Hematopoietic multipotent progenitor cell treated with erythropoietin and hydrocortisone succinate and interleukin-3 and kit ligand, for 17 days (in vitro differentiated cells): ENCODE data around the gene FAM221B.
A peak's percentile ranks its signal among the peaks of the same experiment; 100 is the strongest.

ENCODE experiments used
- DNase-seq: peaks from one replicate; pipeline ENCODE4 v3.0.0-alpha.2; 2015; ENCODE audit warnings: low spot score

The FAM221B gene, protein sequence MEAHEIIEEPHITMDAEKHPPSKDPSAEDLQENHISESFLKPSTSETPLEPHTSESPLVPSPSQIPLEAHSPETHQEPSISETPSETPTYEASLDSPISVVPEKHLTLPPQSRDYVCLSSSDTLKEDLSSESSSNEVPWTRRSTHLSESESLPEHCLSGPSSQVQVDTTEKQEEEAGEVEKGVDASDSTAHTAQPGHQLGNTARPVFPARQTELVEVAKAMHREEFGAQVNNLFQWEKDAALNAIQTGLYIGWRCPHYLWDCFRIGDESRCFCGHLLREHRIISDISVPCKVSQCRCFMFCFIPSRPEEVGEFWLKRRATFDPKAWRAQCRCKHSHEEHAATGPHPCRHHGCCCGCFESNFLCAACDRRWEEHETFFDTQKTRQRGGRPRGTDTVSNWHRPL

DNA sequence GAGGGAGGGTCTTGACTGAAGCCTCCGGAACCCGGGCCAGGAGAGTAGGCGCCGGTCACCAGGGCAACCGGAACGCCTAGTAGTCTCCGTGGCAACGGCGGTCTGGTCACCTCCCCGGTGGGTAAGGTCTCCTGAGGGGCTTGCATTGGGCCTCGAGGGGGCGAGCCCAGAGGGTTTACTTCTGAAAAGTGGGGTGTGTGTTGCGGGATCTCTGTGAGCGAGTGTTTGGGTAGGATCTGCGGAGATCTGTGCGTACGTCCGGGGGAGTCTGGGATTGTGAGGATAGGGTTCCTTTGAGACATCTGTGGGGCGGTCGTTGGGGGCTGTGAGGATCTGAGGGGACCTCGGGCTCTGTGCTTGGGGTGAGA, at the start of gene FAM221B:
Gene FAM221B, minus strand, starts transcription at position 17 of the 368 bp plus-strand sequence. CDS start 2,571 bp downstream, outside the sequence.
- no peak for DNase-seq

DNA sequence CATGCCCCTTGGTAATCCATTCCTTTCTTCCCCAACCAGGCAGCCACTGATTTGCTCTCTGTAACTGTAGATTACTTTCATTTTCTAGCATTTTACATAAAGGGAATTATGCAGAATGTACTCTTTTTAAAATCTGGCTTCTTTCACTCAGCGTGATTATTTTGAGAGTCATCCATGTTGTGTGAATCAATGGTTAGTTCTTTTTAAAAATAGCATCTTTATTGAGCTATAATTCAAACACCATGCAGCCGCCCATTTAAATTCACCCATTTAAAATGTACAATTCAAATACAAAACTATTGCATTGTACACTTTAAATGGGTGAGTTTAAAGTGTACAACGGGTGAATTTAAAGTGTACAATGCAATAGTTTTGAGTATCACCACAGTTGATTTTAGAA, 44.0 kb upstream of the FAM221B start:
- no peak for DNase-seq

DNA sequence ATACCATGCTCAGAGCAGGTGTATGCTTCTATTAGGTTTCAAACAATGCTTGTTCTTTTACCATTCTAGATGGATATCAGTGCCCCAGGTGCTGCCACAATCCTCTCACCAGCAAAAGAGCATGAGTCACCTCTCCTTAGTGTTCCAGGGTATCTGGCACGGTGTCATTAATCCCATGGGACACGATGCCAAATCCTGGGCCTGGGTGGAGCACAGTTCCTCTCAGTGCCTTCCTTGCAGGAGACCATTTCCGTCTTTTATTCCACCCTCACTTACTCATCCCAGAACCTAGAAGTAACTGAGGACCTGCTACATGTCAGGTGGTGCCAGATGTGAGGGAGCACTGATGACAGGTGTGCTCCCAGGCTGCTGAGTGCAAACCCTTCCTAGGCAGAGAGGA, 43.0 kb upstream of the FAM221B start:
- DNase-seq: no peak

DNA sequence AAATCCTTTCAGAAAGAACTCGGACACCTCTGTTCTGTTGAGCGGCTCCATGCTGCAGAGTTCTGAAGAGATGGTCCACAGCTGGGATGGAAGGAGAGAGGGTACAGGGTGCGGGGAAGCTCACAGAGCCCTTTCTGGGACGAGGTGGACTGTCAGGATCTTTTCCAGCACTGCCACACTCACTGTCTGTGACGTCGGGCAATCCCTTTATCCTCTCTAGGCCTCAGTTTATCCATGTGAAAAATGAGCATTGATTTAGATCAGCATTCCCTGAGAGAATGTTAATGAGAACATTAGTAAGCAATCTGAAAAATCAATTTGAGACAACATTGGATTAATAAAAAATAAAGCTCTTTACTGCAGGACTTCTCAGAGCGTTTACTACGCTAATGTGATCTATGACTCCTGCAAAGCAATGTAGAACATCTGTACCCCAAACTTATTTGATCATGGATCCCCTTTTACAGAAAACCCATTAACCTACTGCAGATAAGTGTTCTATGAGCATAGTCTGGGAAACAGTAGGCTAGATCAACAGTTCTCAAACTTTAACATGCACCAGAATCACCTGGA, 41.9 kb upstream of the FAM221B start, which contains the start of gene OR13J1:
Gene OR13J1, minus strand, starts transcription at position 51 of the 573 bp plus-strand sequence. Its CDS starts 0 bp downstream, at position 51.
- no peak for DNase-seq

DNA sequence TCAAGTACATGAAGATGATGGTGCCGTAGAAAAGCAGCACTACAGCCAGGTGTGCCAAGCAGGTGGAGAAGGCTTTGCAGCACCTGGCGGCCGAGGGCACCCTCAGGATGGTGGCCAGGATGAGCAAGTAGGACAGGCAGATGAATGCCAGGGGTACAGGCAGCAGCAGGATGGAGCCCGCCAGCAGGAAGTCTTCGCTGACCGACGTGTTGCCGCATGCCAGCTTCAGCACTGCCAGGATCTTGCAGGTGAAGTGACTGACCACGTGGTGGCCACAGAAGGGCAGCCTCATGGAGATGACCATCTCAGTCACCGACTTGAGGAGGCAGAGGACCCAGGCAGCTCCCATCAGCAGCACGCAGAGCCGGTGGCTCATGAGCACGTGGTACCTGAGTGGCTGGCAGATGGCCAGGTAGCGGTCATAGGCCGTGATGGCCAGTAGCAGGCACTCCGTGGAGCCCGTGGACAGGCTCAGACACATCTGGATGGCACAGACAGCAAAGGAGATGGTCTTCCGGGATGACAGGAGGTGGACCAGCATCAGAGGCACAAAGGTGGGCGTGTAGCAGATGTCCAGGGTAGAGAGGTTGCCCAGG, 41.2 kb upstream of the FAM221B start:
- no peak for DNase-seq

DNA sequence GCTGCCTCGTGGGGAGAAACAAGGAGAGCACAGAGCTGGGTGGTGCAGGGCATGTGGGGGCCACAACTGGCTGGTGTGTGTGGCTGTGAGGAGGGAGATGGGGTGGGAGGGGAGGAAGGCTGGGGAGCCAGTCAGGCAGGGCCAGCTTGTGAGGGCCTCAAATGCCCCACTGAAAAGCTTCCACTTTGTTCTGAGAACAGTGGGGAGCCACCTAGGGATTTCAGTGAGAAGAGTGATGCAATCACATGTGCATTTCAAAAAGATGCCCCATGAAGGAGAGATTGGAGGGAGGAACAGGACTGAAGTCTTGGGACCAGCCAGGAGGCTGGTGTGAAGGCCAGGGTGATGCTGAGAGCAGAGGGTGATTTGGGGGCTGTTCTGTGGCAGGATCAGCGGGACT, 40.4 kb upstream of the FAM221B start:
- DNase-seq: no peak

DNA sequence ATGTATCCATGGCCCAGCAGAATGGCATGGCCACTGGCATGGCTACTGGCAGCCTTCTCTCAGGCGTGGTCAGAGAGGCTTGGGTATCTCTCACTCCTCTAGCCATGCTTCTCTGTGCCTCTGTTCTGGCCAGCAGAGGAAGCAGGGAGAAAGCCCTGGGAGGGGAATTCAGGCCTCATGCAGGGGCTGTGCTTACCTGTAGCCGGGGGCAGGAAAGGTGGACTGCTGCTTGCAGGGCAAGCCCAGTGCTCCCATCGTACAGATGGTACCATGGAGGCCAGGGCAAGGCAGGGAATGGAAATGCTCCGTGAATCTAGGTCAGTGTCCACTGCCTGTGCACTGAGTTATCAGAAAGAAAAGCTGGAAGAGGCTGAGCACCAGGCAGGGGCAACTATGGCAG, 39.0 kb upstream of the FAM221B start:
- no peak for DNase-seq

DNA sequence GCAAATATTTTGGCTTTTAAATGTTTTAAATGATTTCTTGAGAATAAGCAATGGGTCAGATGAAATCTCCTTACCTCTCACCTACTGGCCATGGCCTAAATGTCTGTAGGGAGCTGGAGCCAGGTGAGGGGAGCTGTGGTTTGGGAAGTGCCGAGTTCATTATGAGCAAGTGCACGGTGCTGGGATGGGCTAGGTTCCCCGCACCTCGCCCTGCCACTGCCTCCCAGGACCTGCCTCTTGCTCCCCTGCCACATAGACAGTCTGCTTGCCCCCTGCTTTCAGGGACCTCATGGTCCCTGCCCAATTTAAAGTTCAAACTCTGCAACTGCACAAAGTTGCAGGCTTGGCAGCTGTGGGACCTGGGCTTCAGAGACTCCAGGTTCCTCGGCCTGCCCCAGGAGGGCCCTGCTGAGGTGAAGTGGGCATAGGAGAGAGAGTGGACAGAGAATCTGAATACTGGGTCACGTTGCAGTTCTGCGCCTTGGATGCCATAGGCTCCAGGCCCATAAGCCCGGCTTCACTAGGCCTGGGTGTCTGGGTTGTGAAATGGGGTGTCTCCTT, 36.2 kb upstream of the FAM221B start:
- DNase-seq: no peak

DNA sequence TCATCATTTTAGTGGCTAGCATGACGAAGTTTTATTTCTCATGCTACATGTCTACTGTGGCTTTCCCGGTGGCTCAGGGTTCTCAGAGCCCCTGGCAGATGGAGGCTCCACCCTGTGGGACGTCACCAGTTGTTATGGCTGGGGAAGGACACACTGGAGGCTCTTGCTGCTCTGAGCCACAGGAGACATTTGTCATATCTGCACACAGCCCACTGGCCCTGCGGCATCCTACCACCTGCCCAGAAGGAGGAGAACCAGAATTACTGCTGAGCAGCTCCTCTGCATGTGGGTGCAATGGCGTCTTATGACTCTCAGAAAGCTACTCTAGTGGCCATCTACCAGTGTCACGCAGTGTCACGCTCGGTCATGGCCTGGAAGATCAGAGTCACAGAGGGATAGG, 35.1 kb upstream of the FAM221B start:
- no peak for DNase-seq

DNA sequence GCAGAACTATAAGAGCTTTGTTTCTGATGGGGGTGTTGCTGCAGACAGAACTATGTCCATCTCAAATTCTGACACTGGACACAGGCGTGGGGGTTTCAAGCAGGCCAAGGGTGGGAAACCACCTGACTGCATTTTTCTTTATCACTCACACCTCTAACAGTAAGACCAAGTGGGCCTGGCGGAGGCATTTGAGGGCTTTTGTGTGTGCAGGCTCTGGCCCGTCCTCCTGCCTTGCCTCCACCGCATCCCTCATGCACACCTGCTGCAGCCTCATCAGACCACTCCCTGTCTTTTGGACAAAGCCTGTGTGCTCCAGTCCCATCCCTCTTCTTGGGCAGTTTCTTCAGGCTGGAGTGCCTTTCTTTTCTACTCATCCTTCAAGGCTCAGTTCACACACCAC, 33.8 kb upstream of the FAM221B start:
- DNase-seq: no peak

DNA sequence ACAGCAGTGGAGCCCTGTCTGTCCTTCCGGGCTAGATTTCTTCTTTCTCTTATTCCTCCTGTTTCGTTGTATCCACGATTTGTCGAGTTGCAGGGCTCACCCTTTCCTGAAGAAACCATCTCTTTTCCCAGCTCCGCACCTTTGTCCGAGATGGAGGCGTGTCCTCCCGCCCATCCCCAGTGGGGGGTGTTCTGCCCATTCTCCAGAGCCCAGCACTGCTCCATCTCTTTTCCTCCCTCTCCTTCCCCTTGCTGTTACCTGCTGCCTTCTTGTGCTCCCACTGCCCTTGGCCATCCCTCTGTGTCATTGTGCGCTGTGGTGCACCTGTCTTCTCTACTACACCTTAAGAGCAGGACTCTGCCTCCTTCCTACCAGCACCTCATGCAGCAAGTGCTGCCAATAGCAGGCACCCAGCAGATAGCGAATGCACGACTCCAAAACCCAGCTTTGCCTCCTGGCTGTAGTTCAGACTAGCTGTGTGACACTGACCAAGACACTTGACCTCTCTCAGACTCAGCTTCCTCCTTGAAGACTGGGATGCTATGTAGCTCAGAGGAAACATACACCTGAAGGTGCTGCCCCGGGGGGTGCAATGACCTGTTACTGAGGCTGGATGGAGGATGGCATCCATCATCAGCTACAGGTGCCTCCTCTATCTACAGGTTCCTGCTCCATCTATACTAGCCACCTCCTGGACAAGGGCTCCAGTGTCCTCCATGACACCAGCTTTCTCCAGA, 32.8 kb upstream of the FAM221B start:
- DNase-seq: no peak

DNA sequence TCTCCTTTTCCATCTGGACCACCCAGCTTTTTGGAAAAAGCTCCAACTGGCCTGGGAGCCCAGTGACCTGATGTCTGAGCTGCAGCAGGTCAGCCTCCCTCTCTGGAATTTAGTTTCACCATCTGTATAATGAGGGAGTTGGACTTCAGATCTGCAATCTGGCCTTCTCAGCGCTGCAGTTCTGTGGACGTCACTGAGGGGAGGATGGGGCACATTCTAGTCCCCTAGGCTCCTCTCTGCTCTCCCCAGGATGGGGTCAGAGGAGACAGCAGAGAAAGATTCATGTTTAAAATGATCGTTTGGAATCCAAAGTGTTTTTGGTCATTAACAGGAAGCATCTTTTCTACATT, 31.4 kb upstream of the FAM221B start:
- no peak for DNase-seq

DNA sequence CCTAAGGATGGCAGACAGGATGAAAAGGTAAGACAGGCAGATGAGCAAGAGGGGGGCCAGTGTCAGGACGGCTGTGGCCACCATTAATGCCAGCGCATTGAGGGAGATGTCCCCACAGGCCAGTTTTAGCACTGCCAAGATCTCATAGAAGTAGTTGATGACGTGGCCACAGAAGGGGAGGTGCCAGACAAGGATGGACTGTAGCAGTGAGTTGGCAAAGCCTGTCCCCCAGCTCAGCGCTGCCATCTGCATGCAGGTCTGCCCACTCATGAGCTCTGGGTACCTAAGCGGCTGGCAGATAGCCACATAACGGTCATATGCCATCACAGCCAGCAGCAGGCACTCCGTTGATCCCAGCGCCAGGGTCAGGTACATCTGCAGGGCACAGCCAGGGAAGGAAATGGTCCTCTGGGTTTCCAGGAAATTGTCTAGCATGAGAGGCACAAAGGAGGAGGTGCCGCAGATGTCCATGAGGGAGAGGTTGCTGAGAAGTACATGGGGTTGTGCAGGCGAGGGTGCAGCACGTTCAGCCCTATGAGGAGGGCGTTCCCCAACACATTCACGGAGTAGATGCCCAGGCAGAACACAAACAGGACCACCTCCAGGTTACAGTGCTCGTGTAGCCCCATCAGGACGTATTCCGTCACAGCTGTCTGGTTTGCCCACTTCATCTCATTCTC, 30.9 kb upstream of the FAM221B start:
- DNase-seq: peak; percentile 37

DNA sequence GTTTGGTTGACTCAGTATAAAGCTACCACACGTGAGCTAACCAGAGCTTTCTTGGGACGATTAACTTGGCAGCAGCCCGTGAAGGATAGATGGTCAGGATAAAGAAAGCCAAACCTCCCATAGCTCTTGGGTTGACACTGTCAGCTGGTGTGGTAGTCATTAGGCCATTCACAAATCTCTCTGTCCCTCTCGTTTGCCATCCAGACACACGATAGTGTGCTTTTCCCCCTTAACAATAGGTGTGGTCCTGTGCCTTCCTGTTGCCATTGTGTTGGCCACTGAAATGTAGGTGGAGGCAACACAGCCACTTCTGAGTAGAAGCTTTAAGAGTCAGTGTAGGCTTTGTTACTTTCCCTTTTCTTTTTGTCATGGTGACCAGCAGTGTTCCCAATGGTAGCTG, 29.9 kb upstream of the FAM221B start:
- no peak for DNase-seq

DNA sequence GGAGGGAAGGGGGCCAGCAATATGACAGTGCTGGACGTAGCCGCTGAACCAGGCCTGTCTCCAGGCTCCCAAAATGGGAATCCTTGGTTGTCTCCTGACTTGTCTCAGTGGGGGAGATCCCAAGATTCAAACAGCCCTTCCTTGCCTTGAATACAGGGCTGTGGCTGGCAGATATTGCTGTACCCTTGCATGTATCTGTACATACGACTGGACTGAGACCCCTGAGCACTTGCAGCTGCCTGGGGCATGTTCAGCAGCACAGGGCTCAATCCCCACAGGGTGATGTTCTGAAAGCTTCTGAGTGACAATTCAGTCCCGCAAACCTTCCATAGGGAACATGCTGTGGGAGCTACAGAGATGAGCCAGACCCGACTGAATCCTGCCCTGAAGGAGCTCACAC, 28.4 kb upstream of the FAM221B start:
- no peak for DNase-seq

DNA sequence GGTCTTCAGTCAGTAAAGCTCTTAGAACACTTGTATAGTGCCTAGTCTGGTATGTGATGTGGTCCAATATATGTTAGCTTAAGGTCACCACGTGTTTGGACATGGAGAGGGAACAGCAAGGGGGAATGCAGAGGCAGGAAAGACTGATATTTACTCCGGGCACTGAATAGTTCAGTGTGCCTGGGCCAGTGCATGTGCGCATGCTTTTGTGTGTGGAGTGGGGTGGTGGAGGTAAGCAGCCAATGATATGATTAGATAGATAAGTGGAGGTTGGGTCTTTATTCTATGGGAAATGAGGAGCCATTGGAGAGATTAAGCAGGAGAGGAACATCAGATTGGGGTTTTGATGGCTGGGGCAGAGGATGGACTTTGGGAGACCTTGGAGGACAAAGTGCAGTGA, 27.7 kb upstream of the FAM221B start:
- no peak for DNase-seq

DNA sequence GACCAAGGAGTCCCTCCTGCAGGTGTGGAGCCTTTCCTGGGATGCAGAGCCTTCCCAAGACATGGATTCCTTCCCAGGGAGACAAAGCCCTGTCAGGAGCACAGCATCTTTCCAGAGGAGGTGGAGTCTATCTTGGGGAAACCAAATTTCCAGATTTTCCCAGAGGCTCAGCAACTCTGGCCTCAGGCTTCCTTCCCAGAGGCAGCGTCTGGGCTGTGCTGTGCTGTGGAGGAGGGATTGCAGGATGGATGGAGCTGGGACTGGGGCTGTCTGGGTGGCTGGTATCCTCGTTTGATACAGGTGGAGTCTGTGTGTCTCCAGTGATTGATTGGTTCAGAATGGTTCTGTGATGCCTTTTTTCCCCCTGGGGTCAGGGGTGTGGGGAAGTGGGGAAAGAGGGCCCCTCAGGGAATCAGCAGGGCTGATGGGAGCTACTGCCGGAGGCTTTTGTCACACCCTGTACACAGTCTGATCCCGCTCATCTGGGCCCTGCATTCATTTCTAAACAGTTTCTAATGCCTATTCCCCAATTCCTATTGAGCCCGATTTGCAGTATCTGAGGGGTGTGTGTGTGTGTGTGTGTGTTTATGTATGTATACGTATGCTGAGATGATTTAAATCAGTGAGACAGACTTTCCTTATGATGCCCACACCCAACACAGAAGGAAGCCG, 25.7 kb upstream of the FAM221B start:
- no peak for DNase-seq

DNA sequence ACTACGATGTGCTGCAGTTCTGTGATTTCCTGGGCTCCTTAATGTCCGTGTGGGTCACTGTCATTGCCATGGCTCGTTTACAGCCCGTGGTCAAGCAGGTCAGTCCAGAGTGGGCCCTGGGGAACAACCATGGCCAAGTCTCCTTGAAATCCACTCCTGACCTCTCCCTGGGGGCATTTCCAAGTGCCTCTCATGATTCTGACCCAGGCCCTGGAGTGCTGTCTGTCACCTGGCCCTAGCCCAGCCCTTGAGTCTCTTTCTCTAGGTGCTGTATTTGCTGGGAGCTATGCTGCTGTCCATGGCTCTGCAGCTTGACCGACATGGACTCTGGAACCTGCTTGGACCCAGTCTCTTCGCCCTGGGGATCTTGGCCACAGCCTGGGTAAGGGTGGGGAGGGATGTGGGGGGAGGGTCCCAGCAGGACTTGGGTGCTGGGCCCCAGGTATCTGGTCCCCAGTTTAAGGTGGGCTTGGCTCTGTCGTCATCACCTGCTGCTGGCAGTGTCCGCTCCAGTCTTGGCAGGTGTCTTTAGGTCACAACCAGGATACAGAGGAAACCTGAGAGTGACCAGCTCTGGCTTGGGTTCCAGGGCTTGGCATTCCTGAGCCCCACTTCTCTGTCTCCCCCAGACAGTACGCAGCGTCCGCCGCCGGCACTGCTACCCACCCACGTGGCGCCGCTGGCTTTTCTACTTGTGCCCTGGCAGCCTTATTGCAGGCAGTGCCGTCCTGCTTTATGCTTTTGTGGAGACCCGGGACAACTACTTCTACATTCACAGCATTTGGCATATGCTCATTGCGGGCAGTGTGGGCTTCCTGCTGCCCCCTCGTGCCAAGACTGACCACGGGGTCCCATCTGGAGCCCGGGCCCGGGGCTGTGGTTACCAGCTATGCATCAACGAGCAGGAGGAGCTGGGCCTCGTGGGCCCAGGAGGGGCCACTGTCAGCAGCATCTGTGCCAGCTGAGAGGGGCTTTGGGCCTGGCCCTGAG, 24.6 kb upstream of the FAM221B start:
- no peak for DNase-seq

DNA sequence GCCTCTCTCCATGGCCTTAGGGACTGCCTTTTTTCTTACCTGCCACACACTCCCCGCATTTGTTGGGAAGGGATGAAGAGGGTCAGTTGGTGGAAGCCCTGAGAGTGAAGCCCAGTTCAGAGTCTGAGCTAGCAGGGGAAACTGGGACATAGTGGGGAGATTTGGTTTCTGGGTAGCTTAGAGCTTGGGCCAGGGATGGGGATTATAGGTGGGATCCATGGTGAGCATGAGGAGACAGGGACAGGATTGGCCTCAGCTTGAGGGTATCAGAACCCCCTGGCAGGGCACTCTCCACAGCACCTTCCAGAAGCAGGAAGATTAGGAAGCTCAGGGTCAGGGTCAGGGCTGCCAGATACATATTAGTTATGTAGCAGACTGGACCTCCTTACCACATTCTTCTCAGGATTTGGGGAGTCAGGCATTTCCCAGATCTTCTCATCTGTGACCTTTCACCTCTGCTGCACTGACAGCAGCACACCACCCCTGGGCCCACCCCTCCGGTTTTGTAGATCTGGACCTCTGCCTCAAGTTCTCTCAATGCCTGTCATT, 23.8 kb upstream of the FAM221B start:
- no peak for DNase-seq
